GM10248 (cell line): ENCODE results near the gene PNMA1.

Experiments used
- CTCF ChIA-PET: fragments of 300-600 bp; sonication (Branson Sonifier 250); formaldehyde crosslinking; extraction: SDS; loops from one replicate; lab custom pipeline; 2021; ENCODE audit warnings: antibody characterized with exemption; lab: Yijun Ruan, JAX
- POLR2A ChIA-PET: fragments of 350-650 bp; sonication (Branson Sonifier 250); formaldehyde crosslinking; extraction: SDS; loops from one replicate; lab custom pipeline; 2020; ENCODE audit warnings: antibody characterized with exemption; lab: Yijun Ruan, JAX
- DNase-seq: peaks from one replicate; pipeline ENCODE4 v3.0.0; 2012; ENCODE audit errors: extremely low spot score
- TF ChIP-seq, protein P1 (sequence below): IDR thresholded peaks from 2 replicates; pipeline ENCODE4 v1.5.1; 2012; ENCODE audit warnings: mild to moderate bottlenecking, low read depth; ENCODE audit errors: extremely low read depth, missing control alignments, control extremely low read depth

The PNMA1 gene

GRCh38 chr14:73739174-73739898 is 25.2 kb upstream of the PNMA1 start:
- TF ChIP-seq, protein P1, sequence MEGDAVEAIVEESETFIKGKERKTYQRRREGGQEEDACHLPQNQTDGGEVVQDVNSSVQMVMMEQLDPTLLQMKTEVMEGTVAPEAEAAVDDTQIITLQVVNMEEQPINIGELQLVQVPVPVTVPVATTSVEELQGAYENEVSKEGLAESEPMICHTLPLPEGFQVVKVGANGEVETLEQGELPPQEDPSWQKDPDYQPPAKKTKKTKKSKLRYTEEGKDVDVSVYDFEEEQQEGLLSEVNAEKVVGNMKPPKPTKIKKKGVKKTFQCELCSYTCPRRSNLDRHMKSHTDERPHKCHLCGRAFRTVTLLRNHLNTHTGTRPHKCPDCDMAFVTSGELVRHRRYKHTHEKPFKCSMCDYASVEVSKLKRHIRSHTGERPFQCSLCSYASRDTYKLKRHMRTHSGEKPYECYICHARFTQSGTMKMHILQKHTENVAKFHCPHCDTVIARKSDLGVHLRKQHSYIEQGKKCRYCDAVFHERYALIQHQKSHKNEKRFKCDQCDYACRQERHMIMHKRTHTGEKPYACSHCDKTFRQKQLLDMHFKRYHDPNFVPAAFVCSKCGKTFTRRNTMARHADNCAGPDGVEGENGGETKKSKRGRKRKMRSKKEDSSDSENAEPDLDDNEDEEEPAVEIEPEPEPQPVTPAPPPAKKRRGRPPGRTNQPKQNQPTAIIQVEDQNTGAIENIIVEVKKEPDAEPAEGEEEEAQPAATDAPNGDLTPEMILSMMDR: no peak
- no peak for DNase-seq
- POLR2A ChIA-PET: no interaction called here
- CTCF ChIA-PET: interaction anchor here (8.5 to 11.5 kb wide), 2 partner anchors 8 to 17 kb away, joined by 102 to 128 read pairs; a partner anchor contains a TSS

DNA sequence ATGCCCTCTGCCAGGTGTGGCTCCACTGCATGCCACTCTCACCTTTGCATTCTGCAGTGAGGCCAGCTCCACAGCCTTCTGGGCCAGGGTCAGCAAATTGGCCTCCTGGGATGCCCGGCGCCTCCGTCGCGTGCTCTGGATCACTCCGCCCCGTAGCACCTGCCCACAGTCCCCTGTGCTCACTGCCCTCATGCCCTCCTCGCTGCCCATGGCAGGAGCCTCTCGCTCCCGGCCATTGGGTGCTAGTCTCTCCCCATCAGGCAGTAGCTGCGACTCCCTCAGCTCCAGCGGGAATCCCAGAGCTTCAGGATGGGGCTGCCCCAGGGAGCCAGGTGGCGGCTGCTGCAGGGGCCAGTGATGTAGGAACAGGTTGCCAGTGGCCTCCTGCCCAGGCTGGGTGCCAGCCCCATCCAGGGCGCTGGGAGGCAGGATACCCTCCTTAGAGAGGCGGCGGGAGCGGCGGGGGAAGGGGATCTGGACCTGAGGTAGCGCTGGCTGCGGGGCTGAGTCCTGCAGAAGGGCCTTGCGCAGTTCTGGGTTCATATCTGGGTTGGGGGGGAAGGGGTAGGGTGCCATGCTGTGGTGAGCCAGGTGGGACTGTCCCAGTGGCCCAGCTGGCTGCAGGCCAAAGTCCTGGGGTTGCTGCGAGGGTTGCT is 24.5 kb upstream of the PNMA1 start:
- ChIA-PET POLR2A (no interaction called here), CTCF (interaction anchor here (11.5 kb wide), 1 partner anchor 7 kb away, joined by 128 read pairs; no protein-coding TSS in a partner anchor)
- TF ChIP-seq, protein P1: no peak
- DNase-seq: no peak

- POLR2A ChIA-PET: no interaction called here
- TF ChIP-seq, protein P1: no peak
- DNase-seq: no peak
- CTCF ChIA-PET: no interaction called here
These were observed 22.7 kb upstream of the PNMA1 start for GRCh38 chr14:73736842-73737241.

DNA sequence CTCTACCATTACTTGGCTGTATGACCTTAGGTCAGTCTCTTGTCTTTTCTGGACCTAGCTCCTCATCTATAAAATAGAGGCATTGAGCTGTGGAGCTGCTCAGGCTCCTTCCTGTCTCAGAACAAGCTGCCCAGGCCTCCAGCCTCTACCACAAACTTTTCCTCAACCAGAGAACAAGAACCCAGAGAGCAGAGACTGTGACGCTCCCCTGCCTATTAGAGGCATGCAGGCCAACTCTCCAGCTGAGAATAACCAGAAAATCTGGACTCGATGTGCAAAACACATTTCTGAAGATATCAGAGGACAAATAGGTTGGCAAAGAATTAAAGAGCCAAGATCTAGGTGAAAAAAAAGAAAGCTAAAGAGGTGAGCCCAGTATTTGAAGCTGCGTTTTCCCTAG is 17.8 kb upstream of the PNMA1 start:
- no peak for DNase-seq
- CTCF ChIA-PET: interaction anchor here (0.9 to 9.3 kb wide), 7 partner anchors 11 to 120 kb away, joined by 3 to 135 read pairs (median 5); partner anchors contain the start of gene PTGR2
- POLR2A ChIA-PET: no interaction called here
- TF ChIP-seq, protein P1: no peak

GRCh38 chr14:73731111-73731510 is 16.9 kb upstream of the PNMA1 start:
- ChIA-PET CTCF (interaction anchor here (1.1 to 9.3 kb wide), 8 partner anchors 10 to 120 kb away, joined by 3 to 135 read pairs (median 26); partner anchors contain the start of gene PTGR2), POLR2A (no interaction called here)
- no peak for DNase-seq
- TF ChIP-seq, protein P1: no peak

- DNase-seq: no peak
- TF ChIP-seq, protein P1: no peak
- ChIA-PET POLR2A (no interaction called here), CTCF (interaction anchor here (0.7 to 9.3 kb wide), 36 partner anchors 9 to 318 kb away, joined by 3 to 135 read pairs (median 7); partner anchors contain the start of genes PTGR2 and ZNF410)
These were observed 15.5 kb upstream of the PNMA1 start for GRCh38 chr14:73729556-73730265.
